GM19438 (cell line): Measurements from ENCODE around the gene CMTM5.

Source experiments
- ATAC-seq: cut with Tn5 transposase; IDR thresholded peaks from one replicate; pipeline ENCODE4 v1.9.1; 2021; ENCODE audit warnings: low read depth; ENCODE audit not compliant: unreplicated experiment

CMTM5 gene, protein sequence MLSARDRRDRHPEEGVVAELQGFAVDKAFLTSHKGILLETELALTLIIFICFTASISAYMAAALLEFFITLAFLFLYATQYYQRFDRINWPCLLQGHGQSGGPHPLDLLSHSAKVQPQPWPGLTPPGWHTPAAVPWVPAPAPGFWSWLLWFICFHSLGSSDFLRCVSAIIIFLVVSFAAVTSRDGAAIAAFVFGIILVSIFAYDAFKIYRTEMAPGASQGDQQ

DNA sequence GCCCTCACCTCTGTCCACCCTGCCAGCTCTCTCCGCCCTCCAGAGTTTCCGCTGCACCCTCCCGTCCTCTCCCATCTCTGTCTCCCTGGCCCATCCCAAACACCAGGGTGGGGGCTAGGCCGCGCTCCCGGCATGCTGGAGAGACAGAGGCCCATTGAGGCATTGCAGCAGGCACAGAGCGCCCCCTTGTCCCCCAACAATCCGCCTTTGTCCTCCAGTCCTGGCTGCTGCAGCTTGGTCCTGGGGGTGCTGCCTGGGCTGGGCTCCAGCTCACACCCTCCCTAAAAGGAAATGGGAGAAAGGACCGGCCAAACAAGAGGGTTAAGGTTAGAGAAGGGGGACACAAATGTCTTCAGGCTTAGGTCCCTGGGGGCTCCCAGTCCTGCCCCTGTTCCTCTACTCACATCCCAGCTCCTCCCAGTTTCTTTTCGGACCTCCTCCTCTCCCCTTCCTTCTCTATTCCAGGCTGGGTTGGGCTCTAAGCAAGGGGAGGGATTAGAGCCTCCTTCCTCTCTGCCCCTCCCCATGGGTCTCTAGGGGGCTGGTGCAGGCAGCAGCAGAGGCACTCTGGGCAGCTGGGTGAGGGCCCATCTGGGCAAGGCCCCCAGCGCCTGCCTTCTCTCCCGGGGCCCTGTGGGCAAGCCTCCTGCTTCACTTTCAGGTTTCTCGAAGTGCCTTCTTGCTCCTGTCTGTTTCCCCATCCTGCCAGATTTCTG, at the start of gene CMTM5:
CMTM5 (plus strand) TSS at position 565 of the 716 bp plus-strand sequence. CDS start 206 bp downstream, outside the sequence.
- no peak for ATAC-seq

DNA sequence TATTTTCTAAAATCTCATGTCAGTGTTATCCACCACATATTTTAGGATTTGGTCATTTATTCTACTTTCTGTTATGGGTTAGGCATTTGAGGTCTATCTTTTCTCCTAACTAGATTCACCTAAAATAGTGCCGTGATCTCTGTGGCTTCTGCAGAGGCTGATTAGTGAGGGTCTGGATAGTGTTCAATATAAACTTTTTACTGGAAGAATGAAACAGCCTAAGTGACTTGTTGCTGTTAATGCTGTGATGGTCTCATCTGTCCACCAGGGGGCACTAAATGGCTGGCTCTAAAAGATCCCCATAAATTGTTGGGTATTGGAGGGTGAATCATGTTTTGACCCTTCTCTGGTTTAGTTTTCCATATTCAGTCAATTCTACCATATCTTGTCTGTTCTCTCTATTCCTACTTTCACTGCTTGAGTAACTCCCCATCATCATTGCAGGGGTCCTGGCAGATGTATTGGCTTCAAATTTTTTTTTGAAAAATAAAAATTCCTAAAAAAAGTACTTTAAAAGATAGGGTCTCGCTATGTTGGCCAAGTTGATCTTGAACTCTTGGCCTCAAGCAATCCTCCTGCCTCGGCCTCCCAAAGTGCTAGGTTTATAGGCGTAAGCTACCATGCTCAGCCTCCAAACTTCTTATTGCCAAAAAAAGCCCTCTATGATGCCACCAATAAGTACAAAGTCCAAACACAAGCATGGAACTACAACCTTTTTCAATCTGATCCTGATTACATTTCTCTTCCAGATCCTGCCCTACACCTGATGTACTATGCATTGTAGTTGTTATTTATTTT, 48.7 kb upstream of the CMTM5 start:
- no peak for ATAC-seq

DNA sequence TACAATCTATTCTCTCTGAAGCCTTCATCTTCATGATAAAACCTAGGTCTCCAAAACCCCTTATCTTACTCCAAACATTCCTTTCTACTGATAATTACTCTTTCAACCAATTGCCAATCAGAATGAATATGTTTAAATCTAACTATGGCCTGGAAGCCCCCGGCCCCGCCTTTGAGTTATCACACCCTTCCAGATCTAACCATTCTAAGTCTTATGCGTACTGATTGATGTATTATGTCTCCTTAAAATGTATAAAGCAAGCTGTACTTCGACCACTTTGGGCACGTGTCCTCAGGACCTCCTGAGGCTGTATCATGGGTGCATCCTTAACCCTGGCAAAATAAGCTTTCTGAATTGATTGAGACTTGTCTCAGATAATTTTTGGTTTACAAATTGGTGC, 41.2 kb upstream of the CMTM5 start:
- ATAC-seq = no peak

DNA sequence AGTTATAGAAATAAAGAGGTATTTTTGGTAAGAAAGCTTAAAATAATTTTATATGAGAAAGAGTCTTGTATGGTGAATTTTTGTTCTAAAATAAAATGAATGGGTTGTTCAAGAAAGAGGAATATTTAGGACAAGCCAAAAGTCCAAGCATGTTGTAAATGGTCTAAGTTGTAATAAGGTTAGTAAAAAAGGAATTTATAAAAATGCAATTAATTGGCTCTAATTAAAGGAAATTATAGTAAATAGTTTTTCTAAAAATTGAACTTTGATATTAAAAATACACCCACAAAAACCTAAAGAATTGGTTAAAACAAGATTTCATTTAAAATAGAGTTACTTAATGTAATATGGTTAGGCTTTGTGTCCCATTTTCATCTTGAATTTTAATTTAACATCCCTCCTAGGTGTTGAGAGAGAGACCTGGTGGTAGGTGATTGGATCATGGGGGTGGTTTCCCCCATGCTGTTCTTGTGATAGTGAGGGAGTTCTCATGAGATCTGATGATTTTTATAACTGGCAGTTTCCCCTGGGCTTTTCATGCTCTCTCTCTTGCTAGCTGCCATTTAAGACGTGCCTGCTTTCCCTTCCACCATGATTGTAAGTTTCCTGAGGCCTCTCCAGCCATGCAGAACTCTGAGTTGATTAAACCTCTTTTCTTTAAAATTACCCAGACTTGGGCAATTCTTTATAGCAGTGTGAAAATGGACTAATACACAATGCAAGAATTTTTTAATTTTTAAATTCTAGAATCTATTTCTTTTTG, 37.2 kb upstream of the CMTM5 start:
- ATAC-seq = no peak

DNA sequence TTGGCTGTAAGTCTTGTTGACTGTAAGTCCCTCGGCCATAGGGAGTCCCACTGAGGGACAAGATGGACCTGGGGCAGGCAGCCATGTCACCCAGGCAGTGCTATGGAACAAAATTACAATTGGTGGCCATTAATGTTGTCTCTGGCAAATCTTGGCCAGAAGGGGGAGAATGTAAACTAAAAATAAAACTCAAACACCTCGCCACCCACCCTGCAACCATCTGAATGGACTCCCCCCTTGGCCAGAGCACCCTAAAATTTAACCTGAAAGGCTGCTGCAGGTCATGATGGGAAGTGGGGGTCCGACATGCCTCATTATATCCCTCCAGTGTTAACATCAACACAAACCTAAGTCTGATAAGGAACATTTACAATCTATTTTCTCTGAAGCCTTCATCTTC, 32.4 kb upstream of the CMTM5 start:
- no peak for ATAC-seq

DNA sequence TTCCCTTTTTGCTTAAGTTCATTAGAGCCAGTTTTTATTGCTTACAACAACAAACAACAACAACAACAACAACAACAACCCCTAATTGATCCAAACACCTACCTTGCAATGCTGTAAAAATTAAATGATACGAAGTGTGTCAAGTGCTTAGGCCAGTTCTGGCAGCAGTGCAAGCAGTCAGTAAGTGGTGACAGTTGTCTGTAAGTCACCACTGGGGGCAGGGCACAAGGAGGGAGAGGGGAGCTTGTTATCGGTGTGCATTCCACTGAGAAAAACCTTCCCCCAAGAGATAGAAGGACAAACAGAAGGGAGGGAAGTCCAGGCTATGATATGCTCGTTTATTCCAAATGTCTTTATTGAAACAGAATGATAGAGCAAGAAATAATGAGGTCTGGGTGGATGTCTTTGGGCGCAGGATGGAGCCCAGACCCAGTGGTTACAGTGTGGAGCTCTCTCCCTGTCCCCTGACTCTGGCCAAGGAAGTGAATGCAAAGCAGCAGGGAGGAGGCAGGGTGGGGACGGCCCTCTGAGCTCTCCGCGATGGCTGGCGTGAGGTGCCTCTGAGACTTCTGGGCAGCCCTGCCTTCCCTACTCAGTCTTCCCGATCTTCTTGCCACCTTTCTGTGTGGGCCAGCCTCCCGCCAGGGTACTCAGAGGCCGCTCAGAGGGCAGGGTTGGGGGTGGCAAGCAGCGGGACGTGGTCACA, 30.7 kb upstream of the CMTM5 start:
- no peak for ATAC-seq

DNA sequence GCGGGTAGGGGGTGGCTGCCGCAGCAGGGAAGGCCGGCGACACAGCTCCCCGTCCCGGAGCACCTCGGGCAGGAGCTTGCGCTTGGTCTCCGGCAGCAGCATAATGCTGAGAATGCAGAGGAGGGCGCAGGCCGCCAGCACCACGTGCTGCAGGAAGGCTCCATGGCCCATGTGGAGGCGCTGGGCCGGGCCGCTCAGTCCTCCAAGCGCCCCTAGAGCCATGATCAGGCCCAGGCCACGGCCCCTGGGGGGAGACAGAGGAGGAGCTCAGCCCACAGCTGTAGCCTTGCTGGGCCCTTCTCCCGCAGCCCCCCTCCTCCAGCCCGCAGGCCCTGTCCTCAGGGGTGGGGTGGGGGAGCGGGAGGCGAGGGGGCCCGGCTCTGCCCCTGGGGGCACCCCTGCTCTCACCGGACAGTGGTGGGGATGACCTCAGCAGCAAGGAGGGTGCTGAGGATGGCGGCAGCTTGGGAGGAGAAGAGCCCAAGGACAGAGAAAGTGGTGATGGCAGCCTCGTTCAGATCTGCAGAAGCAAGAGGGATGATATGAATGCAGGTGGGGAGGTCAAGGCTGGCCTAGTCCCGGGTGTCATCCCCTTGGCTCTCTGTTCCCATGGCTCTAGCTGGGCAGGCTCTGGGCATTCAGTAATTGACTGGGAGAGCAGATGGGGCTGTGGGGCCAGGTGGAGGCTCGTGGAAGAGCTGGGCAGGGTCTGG, 30.0 kb upstream of the CMTM5 start:
- ATAC-seq = no peak

DNA sequence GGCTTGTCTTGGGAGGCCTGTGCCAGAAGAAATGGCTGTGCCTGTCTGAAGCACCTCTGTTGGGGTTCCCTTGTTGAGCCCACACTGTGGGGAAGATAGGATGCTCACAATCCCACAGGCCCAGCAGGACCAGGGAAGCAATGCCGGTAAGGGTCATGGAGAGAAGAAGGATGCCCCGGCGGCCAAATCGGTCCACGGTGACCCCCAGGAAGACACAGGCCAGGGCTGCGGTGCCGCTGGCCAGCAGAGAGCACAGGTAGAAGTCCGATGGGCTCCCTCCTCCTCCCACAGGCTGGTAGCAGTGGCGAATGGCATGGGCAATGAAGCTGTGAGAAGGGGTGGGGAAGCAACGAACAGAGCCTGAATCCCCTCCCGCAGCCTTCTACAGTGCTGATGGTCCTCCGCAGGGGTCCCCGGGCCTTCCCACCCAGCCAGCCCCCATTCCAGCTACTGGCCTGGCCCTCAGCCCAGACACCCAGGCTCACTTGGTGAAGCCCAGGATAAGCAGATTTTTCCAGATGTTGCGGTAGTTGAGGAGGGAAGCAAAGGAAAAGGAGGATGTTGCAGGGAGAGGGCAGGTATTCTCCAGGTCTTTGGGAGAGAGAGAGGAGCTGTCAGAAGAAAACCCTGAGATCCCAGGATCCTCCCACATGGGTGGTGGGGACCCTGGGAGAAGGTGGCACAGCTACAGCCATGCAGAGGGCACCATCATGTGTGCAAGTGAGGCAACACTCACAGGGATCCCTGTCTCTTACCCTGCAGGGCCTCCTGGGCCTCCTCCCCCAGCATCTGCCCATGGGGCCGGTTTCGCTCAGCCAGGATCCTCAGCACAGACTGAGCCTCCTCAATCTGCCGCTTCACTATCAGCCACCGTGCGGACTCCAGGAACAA, 29.2 kb upstream of the CMTM5 start:
- ATAC-seq = no peak

DNA sequence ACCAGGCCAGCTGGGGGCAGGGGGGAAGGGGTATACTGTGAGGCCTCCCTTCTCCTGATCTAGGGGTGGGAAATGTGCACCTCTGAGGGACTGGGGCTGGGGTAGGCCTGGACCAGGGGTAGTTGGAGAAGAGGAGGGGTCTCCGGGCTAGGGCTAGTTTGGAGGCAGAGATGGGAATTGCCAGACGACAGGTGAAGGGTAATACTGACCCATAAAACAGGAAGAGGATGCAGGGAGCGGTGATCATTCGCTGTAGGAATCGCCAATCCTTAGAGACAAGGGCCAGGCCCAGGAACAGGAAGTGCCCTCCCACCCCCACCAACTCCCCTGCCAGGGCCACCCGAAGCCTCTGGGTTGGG, 28.6 kb upstream of the CMTM5 start:
- ATAC-seq = no peak

DNA sequence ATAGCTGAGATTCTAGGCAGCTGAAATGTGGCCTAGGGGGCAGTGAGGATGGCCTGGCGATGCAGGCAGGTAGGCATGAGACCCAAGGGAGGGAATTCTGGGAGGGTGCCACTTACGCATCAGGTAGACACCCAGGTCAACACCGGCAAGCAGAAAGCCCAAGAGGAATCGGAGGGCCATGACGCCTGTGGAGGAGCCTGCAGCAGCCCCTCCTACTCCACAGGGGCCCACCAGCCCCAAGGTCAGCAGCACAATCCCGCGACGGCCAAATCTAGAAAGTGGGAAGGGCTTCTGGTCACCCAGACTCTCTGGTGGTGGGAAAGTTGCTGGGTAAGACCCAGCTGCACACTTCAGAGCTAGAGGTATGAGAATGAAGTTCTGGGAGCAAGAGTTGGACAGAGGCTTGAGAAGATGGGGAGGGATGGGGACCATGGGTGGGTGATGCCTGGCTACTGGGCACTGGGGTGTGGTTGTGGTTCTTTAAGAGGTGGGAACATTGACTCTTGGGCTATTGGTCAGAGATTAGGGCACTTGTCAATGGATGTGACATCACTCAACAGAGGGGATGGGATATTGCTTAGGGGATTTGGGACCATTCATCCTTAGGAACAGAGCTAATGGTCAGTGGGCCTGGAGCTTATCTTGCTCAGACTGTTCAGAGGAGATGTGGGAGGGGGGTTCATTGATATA, 27.5 kb upstream of the CMTM5 start:
- no peak for ATAC-seq

DNA sequence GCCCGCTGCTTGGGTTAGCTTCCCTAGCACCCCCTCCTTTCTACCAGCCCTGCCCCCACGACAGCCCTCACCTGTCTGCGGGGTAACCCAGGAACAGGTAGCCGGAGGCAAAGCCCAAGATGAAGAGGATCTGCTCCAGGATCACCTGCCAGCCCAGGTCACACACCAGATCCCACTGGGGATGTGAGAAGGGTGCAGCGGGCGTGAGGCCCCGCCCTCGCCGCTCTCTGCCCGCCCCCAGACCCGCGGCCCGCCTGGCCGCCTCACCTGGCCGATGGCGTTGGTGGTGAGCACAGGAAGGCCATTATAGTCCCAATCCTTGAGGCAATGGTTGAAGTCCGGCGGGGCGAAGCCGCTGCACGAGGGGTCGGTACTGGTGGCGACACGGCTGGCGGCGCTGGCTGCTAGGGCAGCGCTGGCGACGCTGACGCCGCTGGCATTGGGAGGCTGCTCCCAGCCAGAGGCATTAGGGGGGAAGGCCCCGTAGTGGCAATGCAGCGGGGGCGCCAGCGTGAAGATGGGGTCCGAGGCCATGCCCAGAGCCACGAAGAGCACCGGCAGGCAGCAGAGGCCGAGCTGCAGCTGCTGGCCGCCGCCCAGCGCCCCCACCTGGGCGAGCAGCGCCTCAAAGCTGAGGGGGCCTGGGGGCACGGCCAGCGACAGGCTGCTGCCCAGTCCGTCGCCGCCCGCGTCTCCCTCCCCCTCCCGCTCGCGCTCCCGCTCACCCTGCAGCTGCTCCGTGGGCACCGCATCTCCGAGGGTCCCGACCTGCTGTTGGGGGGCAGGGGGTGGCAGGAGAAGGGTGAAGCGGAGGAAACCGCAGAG, 25.0 kb upstream of the CMTM5 start:
- no peak for ATAC-seq

DNA sequence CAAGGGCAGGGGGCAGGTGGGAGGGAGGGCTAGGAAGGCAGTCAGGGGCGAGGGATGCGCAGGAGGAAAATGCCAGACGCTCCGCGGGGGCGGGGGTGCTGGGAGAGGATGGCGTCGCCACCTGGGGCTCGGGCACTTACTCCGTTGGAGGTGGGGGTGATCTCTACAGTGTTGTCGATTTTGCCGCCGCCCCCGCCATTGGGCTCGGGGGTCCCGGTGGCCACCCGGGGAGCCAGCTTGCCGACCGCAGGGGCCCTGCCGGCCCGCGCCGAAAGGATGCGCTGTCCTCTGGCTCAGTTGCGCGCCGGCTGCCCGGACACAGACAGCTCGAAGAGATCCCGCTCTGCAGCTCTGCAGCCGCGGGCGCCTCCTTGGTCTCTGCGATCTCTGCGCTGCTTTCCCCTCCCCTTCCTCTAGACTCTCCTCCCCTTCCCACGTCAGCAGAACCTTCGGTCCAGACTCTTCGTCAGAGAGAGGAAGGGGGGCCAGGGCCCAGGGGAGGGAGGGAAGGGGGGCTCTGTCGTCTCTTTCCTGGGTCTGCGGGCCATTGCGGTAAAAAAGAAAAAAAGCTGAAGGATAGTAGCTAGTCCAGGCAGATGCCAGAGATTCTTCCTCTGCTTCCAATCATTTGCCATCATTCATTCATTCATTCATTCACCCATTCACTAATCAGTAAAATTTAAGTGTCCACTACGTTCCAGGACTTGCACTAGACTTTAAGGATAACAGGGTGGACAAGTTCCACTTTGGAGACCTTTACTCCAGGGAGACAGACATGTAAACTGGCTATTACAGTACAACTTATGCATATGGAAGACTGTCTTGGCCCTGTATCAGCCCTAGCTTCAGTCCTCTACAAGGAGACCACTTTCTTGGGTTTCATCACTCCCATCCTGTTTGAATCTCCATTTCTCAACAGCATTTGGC, 24.1 kb upstream of the CMTM5 start, which contains the start of gene SLC22A17:
SLC22A17 (minus strand) TSS at position 382 of the 927 bp plus-strand sequence.
- no peak for ATAC-seq

DNA sequence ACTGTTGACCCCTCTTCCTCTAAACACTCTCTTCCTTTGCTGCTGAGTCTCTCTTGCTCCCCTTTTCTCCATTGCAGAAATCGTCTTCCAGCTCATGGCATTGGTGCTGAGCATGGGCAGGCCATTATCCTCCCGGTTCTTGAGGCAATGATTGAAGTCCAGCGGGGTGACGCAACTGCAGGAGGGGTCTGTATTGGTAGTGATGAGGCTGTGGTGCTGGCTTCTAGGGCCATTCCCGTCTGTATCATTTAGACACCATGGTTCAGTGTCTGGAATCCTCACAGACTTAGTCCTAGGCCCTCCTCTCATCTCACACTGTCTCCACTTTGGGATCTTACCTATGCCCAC, 23.4 kb upstream of the CMTM5 start:
- ATAC-seq = no peak

DNA sequence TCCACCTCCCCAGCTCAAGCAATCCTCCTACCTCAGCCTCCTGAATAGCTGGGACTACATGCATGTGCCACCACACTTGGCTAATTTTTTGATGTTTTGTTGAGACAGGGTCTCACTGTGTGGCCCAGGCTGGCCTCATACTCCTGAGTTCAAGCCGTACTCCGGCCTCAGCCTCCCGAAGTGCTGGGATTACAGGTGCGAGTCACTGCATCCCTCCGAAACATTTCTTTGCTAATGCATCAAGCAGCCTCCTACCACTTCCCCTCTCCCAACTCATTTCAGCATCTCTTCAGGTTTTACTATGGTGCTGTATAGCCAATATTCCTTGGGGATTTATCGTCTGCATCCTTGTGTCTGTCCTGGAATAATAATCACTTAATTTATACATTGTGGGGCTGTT, 21.9 kb upstream of the CMTM5 start:
- ATAC-seq = no peak

DNA sequence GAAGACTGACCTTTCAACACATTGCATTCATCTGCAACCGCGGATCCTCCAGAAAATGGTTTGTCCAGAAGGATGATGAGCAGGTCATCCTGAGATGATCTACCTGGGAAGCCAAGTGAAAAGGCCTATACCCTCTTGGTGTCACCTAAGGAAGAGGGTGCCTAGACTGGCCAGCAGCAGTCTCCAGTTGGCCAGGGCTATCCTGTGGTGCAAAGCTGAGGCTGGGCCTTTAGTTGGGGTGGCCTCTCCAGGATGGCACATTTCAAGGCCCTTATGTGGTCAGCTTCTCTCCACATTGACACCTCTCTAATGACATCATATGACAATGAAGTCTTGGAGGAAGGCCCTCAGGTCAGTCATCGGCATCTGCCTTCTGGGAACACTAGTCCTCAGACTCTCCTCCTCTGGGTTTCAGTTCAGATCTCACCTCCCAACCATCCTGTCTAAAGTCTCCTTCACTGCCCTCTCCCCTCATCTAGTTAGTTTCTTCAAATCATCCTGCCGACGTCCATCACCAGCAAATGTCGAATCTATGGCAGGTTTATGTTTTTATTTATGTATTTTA, 20.9 kb upstream of the CMTM5 start:
- no peak for ATAC-seq

DNA sequence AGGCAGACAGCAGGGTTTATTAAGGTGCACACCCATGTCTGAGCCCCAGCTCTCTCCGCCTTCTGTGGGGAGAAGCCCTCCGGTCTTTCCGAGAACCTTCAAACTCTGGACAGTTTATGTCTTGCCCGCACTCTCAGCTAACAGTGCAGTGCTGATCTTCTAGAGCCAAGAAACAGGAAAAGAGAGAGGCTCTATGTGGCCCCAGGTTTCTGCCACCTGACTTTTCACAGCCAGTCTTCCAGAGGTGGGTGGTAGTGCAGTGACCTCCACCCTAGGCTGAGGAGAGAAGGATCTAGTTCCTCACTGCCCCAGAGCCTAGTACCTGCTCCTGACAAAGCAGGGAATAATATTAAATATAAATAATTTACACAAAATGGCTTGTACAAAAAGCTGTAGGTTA, 20.2 kb upstream of the CMTM5 start:
- ATAC-seq = no peak
